ENCODE data around the gene ATF4. TPM values are rescaled to one million over a fixed set of nuclear protein-coding genes. Genes with fewer than 3 reads are reported as not detected.

Gene ATF4
- total and polyA plus RNA-seq, 2 of the 8 experiments (the other 6 are each of a cell fraction or from before 2014, with no cell fraction given): 553 to 704 TPM

DNA sequence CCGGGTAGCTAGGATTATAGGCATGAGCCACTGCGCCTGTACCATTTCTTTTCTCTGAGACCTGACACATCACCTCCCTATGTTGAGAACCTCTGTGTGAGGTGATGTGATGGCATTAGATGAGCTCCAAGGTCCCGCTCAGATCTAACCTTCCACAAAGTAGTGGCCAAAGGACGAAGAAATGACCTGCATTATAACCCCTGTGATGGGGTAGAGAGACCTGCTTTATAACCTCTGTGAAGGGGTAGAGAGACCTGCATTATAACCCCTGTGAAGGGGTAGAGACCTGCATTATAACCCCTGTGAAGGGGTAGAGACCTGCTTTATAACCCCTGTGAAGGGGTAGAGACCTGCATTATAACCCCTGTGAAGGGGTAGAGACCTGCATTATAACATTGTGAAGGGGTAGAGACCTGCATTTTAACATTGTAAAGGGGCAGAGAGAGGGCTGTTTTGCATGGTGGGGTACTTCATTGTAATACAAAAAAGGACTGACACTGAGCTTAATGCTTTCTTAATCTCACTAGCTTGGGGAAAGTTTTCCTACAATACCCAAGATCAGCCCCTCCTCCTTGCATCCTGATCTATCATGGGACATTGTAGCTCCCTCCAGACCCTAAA lies 9.7 kb upstream of the ATF4 start (continued):
- TF ChIP-seq, protein P1, sequence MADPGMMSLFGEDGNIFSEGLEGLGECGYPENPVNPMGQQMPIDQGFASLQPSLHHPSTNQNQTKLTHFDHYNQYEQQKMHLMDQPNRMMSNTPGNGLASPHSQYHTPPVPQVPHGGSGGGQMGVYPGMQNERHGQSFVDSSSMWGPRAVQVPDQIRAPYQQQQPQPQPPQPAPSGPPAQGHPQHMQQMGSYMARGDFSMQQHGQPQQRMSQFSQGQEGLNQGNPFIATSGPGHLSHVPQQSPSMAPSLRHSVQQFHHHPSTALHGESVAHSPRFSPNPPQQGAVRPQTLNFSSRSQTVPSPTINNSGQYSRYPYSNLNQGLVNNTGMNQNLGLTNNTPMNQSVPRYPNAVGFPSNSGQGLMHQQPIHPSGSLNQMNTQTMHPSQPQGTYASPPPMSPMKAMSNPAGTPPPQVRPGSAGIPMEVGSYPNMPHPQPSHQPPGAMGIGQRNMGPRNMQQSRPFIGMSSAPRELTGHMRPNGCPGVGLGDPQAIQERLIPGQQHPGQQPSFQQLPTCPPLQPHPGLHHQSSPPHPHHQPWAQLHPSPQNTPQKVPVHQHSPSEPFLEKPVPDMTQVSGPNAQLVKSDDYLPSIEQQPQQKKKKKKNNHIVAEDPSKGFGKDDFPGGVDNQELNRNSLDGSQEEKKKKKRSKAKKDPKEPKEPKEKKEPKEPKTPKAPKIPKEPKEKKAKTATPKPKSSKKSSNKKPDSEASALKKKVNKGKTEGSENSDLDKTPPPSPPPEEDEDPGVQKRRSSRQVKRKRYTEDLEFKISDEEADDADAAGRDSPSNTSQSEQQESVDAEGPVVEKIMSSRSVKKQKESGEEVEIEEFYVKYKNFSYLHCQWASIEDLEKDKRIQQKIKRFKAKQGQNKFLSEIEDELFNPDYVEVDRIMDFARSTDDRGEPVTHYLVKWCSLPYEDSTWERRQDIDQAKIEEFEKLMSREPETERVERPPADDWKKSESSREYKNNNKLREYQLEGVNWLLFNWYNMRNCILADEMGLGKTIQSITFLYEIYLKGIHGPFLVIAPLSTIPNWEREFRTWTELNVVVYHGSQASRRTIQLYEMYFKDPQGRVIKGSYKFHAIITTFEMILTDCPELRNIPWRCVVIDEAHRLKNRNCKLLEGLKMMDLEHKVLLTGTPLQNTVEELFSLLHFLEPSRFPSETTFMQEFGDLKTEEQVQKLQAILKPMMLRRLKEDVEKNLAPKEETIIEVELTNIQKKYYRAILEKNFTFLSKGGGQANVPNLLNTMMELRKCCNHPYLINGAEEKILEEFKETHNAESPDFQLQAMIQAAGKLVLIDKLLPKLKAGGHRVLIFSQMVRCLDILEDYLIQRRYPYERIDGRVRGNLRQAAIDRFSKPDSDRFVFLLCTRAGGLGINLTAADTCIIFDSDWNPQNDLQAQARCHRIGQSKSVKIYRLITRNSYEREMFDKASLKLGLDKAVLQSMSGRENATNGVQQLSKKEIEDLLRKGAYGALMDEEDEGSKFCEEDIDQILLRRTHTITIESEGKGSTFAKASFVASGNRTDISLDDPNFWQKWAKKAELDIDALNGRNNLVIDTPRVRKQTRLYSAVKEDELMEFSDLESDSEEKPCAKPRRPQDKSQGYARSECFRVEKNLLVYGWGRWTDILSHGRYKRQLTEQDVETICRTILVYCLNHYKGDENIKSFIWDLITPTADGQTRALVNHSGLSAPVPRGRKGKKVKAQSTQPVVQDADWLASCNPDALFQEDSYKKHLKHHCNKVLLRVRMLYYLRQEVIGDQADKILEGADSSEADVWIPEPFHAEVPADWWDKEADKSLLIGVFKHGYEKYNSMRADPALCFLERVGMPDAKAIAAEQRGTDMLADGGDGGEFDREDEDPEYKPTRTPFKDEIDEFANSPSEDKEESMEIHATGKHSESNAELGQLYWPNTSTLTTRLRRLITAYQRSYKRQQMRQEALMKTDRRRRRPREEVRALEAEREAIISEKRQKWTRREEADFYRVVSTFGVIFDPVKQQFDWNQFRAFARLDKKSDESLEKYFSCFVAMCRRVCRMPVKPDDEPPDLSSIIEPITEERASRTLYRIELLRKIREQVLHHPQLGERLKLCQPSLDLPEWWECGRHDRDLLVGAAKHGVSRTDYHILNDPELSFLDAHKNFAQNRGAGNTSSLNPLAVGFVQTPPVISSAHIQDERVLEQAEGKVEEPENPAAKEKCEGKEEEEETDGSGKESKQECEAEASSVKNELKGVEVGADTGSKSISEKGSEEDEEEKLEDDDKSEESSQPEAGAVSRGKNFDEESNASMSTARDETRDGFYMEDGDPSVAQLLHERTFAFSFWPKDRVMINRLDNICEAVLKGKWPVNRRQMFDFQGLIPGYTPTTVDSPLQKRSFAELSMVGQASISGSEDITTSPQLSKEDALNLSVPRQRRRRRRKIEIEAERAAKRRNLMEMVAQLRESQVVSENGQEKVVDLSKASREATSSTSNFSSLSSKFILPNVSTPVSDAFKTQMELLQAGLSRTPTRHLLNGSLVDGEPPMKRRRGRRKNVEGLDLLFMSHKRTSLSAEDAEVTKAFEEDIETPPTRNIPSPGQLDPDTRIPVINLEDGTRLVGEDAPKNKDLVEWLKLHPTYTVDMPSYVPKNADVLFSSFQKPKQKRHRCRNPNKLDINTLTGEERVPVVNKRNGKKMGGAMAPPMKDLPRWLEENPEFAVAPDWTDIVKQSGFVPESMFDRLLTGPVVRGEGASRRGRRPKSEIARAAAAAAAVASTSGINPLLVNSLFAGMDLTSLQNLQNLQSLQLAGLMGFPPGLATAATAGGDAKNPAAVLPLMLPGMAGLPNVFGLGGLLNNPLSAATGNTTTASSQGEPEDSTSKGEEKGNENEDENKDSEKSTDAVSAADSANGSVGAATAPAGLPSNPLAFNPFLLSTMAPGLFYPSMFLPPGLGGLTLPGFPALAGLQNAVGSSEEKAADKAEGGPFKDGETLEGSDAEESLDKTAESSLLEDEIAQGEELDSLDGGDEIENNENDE (IDR thresholded peaks at IDR 0.05; ENCODE audit: insufficient replicate concordance, low read length): peak; percentile 67
- peak; percentile 98 for TF ChIP-seq POLR2AphosphoS5 (IDR thresholded peaks at IDR 0.05; ENCODE audit: low read depth, low read length)
- peak; percentile 78 for TF ChIP-seq ZNF274 (IDR thresholded peaks at IDR 0.05; ENCODE audit: borderline replicate concordance, extremely low read depth, low read length)
- TF ChIP-seq HDAC6 (IDR thresholded peaks at IDR 0.05; ENCODE audit: low read depth, low read length): peak; percentile 100
- peak; percentile 83 for TF ChIP-seq JUN (IDR thresholded peaks at IDR 0.05; ENCODE audit: low read depth, low read length)
- TF ChIP-seq NANOG (IDR thresholded peaks at IDR 0.05; ENCODE audit: insufficient read depth, low read depth, low read length, poor library complexity, severe bottlenecking): no peak
- TF ChIP-seq CBX5 (IDR thresholded peaks at IDR 0.05; ENCODE audit: low read depth, low read length): no peak
- TF ChIP-seq RBBP5 (IDR thresholded peaks at IDR 0.05; ENCODE audit: borderline replicate concordance, low read depth, low read length): no peak
- TF ChIP-seq SUZ12 (IDR thresholded peaks at IDR 0.05; ENCODE audit: low read length): no peak
- no peak for TF ChIP-seq SRF (IDR thresholded peaks at IDR 0.05; ENCODE audit: low read depth, low read length)
- TF ChIP-seq TBP (IDR thresholded peaks at IDR 0.05; ENCODE audit: low read depth, low read length): no peak

Data from H1 (cell line).